ENCODE data around the gene KAT8.

DNA sequence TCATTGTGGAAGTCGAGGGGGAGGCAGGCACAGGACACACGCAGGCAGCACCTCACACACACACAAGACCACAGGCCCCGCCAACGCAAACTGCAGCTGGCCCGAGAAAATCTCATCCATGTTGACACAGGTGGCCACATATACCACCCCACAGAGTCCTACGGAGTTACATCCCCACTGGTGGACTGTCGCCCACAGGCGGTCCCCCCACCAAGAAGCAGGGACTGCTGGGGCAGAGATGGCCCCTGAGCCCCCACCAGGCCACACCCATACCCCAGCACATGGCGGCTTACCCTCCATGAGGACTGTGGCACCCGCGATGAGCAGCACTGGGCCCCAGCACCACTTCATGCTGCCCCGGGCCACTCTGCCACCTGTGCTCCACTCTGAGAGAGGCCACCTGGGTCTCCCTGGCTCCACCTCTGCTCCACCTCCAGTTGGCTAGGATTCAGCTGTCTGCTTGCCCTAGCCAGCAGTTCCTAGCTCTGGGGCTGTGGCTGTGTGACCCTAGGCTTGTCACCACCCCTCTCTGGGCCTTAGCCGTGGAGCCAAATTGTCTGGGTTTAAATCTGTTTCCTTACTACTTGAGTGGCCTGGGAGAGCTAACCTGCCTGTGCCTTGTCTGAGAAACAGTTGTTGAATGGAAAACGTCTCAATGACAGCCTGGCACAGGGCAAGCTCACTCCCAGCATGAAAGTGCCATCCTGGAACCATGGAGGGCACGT, 28.8 kb upstream of the KAT8 start, which contains the start of gene PRSS53:
- TF ChIP-seq POLR2A (IDR thresholded peaks at IDR 0.05; ENCODE audit: low read depth, low read length) (no peak), POLR2AphosphoS5 (IDR thresholded peaks at IDR 0.05; ENCODE audit: low read depth, low read length) (no peak), TAF1 (IDR thresholded peaks at IDR 0.05; ENCODE audit: low read depth, low read length) (no peak)

Measured in GM12891 (cell line).